Neuronal stem cell (in vitro differentiated cells): ENCODE measurements around the gene HOXA13.

Source experiments
- DNase-seq: peaks from one replicate; pipeline ENCODE4 v3.0.0-alpha.2; 2013; ENCODE audit warnings: low spot score
- H2AFZ ChIP-seq: one replicate; pipeline ENCODE4 v1.6.1; 2013; ENCODE audit warnings: mild to moderate bottlenecking, low read length, inconsistent platforms
- H2AK5ac ChIP-seq: 2 replicates; pipeline ENCODE4 v1.6.1; 2013; ENCODE audit warnings: low read depth, mild to moderate bottlenecking, inconsistent platforms, low read length, moderate library complexity, mixed read lengths
- H2BK120ac ChIP-seq: 2 replicates; pipeline ENCODE4 v1.6.1; 2013; ENCODE audit warnings: low read depth, mild to moderate bottlenecking, inconsistent platforms, low read length, moderate library complexity, mixed read lengths
- H2BK12ac ChIP-seq: one replicate; pipeline ENCODE4 v1.6.1; 2013; ENCODE audit warnings: low read length, inconsistent platforms
- H2BK15ac ChIP-seq: 2 replicates; pipeline ENCODE4 v1.6.1; 2013; ENCODE audit warnings: mild to moderate bottlenecking, low read length, inconsistent platforms, mixed read lengths
- H2BK5ac ChIP-seq: one replicate; pipeline ENCODE4 v1.6.1; 2013; ENCODE audit warnings: inconsistent platforms, mild to moderate bottlenecking, low read length, moderate library complexity
- H3K14ac ChIP-seq: one replicate; pipeline ENCODE4 v1.6.1; 2013; ENCODE audit warnings: low read length, inconsistent platforms
- H3K18ac ChIP-seq: 2 replicates; pipeline ENCODE4 v1.6.1; 2013; ENCODE audit warnings: low read length, inconsistent platforms
- H3K23ac ChIP-seq: 2 replicates; pipeline ENCODE4 v1.6.1; 2013; ENCODE audit warnings: low read depth, mild to moderate bottlenecking, mixed read lengths, low read length, inconsistent platforms; ENCODE audit not compliant: poor library complexity
- H3K27ac ChIP-seq: replicated peaks from 3 replicates; pipeline ENCODE4 v1.5.1; 2013; ENCODE audit warnings: low read length, inconsistent platforms
- H3K27me3 ChIP-seq, 3 experiments: 2 replicates each; pipeline ENCODE4 v1.6.1; 2013; ENCODE audit warnings: low read length in 3 of 3, mild to moderate bottlenecking in 2 of 3, inconsistent platforms in 1 of 3, low read depth in 1 of 3, mixed read lengths in 1 of 3, moderate library complexity in 1 of 3; ENCODE audit not compliant: control insufficient read depth in 3 of 3, insufficient read depth in 3 of 3
- H3K36me3 ChIP-seq, 2 donors: replicated peaks in 1 of 2; 2 replicates each; pipeline ENCODE4 v1.6.1; 2013; ENCODE audit warnings: low read length in 2 of 2; ENCODE audit not compliant: control insufficient read depth in 2 of 2, insufficient read depth in 2 of 2
- H3K4ac ChIP-seq: 2 replicates; pipeline ENCODE4 v1.6.1; 2013; ENCODE audit warnings: inconsistent platforms, mild to moderate bottlenecking, low read length, moderate library complexity
- H3K4me1 ChIP-seq, 2 donors: 1 replicate in 1 of 2; 2 replicates in 1 of 2; pipeline ENCODE4 v1.6.1; 2013; ENCODE audit warnings: low read length in 2 of 2, low read depth in 1 of 2; ENCODE audit not compliant: control insufficient read depth in 2 of 2, insufficient read depth in 1 of 2
- H3K4me2 ChIP-seq: one replicate; pipeline ENCODE4 v1.6.1; 2013; ENCODE audit warnings: mild to moderate bottlenecking, low read length, inconsistent platforms; ENCODE audit not compliant: insufficient read depth, poor library complexity, severe bottlenecking
- H3K4me3 ChIP-seq, 2 donors: 2 replicates each; pipeline ENCODE4 v1.5.1; 2013; ENCODE audit warnings: low read length in 2 of 2, mild to moderate bottlenecking in 2 of 2, inconsistent platforms in 1 of 2, moderate library complexity in 1 of 2
- H3K79me1 ChIP-seq: one replicate; pipeline ENCODE4 v1.6.1; 2013; ENCODE audit warnings: low read depth, mild to moderate bottlenecking, inconsistent platforms, low read length, moderate library complexity
- H3K9ac ChIP-seq: one replicate; pipeline ENCODE4 v1.6.1; 2013; ENCODE audit warnings: mild to moderate bottlenecking, low read depth, low read length, inconsistent platforms; ENCODE audit not compliant: poor library complexity
- H3K9me3 ChIP-seq, 2 donors: replicated peaks in 1 of 2; 2 replicates each; pipeline versions ENCODE3 to v1.6.1; 2013; ENCODE audit warnings: low read length in 2 of 2, mild to moderate bottlenecking in 2 of 2, inconsistent platforms in 1 of 2, low read depth in 1 of 2, mixed read lengths in 1 of 2, moderate library complexity in 1 of 2; ENCODE audit not compliant: control insufficient read depth in 2 of 2, insufficient read depth in 1 of 2
- H4K8ac ChIP-seq: one replicate; pipeline ENCODE4 v1.6.1; 2013; ENCODE audit warnings: low read depth, mild to moderate bottlenecking, inconsistent platforms, low read length, moderate library complexity
- H4K91ac ChIP-seq: one replicate; pipeline ENCODE4 v1.6.1; 2013; ENCODE audit warnings: low read length, low read depth, mild to moderate bottlenecking, inconsistent platforms; ENCODE audit not compliant: poor library complexity
- WGBS, 2 donors: extraction: QIAGEN DNeasy Blood & Tissue Kit; methylation state at CpG; one replicate each; pipeline ENCODE4 v1.1.7; 2013; ENCODE audit warnings: missing lambda C conversion rate in 2 of 2, mixed read lengths in 1 of 2; ENCODE audit not compliant: insufficient read length in 2 of 2, insufficient replicate concordance in 1 of 2; ENCODE audit errors: extremely low coverage in 2 of 2; 5-methylcytosine and 5-hydroxymethylcytosine counted together

HOXA13 gene

DNA sequence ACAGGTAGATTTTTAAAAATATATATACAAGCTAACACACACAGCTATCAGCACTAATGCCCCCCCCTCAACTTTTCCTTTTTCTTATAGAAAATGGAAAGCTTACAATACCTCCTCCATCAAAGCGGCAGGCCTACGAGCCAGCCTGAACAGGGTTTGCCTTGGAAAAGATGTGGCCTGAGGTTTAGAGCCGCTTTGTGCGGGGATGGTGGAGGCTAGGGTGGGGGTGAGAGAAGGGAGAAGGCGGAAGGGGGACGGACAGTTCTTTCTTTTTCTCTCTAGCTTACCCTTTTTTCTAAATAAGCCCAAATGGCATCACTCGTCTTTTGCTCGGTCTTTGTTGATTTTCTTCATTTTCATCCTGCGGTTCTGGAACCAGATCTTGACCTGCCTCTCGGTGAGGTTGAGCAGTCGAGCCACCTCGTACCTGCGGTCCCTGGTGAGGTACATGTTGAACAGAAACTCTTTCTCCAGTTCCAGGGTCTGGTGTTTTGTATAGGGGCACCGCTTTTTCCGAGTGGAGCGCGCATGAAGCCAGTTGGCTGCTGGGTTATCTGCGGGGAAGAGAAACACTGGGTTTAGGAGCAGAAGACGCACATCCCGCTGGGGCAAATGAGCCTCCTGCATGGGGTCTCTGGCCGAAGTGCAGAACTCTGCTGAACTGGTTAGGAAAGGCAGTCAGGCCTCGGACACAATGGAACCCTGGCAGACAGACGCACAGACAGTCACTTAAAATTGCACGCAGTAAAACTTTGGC lies 36.4 kb downstream of the HOXA13 start:
- Histone ChIP-seq H2BK5ac (no peak overlapping the region), H3K4me3 (no peak overlapping the region), H2BK120ac (no peak overlapping the region), H2AFZ (no peak overlapping the region), H4K91ac (no peak overlapping the region), H3K9me3 (peaks cover 15 to 32% of the 10 kb centered on the region in 2 donors), H3K4me2 (no peak overlapping the region), H3K23ac (peak overlapping the region; percentile 75), H3K36me3 (no peaks in the 10 kb centered on the region), H3K27ac (no peak overlapping the region), H3K18ac (no peak overlapping the region), H2AK5ac (no peak overlapping the region), H4K8ac (no peak overlapping the region), H3K79me1 (peaks cover 2% of the 10 kb centered on the region), H2BK15ac (no peak overlapping the region), H3K4ac (no peak overlapping the region), H3K27me3 (peaks cover 73 to 97% (median 95%) of the 10 kb centered on the region in 3 experiments), H3K9ac (no peak overlapping the region), H3K14ac (no peak overlapping the region), H3K4me1 (no peaks in the 10 kb centered on the region), H2BK12ac (no peak overlapping the region)
- no CpG with 5 or more reads among the region's 24 CpGs for WGBS, 2 donors
- DNase-seq = no peak

DNA sequence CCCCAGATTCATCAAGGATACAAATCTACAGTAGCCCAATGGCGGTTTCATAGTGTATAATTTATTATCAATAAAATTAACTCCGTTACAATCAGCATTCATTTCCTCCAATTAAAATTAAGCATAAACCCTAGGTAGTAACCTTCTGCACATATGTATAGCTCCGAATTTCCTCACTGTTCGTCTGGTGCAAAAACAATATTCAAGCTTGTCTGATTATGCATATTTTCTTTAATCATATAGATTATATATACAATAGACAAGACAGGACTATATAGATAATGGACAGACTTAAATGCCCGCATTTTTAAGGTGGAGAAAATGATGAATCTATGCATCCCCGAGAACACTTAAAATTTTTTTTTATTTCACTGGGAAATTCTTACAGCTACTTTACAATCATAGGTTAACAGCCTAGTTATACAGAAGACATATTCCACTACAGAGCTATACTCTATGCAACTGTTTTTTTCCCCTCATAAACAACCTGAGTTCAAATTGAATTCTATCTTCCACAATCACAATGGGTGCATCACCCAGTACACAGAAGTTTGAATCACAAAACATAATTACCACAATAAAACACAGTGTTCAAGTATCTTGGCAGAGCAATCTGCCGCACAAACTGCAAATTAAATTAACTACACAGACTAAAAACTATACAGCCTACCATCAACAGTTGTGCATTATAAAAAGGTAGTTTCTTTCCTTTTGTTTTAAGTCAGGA lies 37.2 kb downstream of the HOXA13 start:
- H2AK5ac ChIP-seq = no peak overlapping the region
- H3K4me1 ChIP-seq = no peaks in the 10 kb centered on the region
- no peak overlapping the region for H3K4me3 ChIP-seq
- peaks cover 16 to 33% of the 10 kb centered on the region in 2 donors for H3K9me3 ChIP-seq
- H3K27ac ChIP-seq = no peak overlapping the region
- H2BK120ac ChIP-seq = no peak overlapping the region
- no peak for DNase-seq
- no peak overlapping the region for H4K91ac ChIP-seq
- no peaks in the 10 kb centered on the region for H3K36me3 ChIP-seq
- H2AFZ ChIP-seq = no peak overlapping the region
- no peak overlapping the region for H2BK5ac ChIP-seq
- peaks cover 2% of the 10 kb centered on the region for H3K79me1 ChIP-seq
- H2BK15ac ChIP-seq = no peak overlapping the region
- H3K14ac ChIP-seq = no peak overlapping the region
- H3K23ac ChIP-seq = no peak overlapping the region
- H2BK12ac ChIP-seq = no peak overlapping the region
- no peak overlapping the region for H3K4ac ChIP-seq
- no peak overlapping the region for H3K9ac ChIP-seq
- WGBS, 2 donors = no CpG with 5 or more reads among the region's 7 CpGs
- peaks cover 72 to 97% (median 95%) of the 10 kb centered on the region in 3 experiments for H3K27me3 ChIP-seq
- H4K8ac ChIP-seq = no peak overlapping the region
- no peak overlapping the region for H3K4me2 ChIP-seq
- H3K18ac ChIP-seq = no peak overlapping the region

DNA sequence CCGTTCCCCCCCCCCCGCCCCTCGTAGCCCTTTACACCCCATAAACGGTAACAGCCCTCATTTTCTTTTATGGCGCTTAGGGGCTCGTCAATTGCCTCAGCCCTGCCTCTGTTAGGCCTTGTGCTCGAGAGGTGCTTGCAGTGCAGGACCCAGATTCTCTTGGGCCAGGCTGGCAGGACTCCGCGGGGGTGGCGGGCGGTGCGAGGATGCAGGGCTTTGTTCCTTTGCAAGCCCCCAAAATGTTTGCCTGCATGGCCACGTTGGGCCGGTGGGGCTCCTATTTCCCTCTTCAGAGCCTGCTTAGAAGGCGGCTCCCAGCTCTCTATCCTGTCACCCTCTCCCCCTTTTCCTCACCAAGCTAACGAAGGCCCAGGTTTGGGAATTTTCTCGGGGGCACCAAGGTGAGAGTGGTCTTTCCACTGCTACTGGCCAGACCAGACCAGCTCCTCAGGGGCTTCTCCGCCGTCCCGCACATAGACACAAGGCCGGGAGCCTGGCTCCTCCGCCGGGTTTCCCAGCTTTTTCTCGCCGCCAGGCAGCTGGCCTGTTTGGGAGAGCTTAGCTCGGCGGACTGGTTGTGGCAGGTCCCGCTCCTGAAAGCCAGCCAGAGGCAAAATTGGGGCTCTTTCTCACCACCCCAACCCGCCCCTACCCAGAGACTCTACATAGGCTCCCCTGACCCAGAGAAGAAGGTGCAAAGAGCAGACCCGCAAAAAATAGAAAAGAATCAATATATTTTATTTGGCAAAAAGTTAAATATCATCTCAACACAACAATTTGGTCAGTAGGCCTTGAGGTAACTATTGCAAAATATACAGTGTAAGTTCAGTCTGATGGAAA lies 38.0 kb downstream of the HOXA13 start:
- no peak overlapping the region for H2BK15ac ChIP-seq
- peaks cover 2% of the 10 kb centered on the region for H3K79me1 ChIP-seq
- WGBS, 2 donors = no CpG with 5 or more reads among the region's 30 CpGs
- no peak overlapping the region for H3K18ac ChIP-seq
- no peak for DNase-seq
- no peak overlapping the region for H2BK120ac ChIP-seq
- peaks cover 23 to 40% of the 10 kb centered on the region in 2 donors for H3K9me3 ChIP-seq
- H3K9ac ChIP-seq = no peak overlapping the region
- H2AFZ ChIP-seq = peak overlapping the region; percentile 69
- H2AK5ac ChIP-seq = no peak overlapping the region
- H4K91ac ChIP-seq = no peak overlapping the region
- no peaks in the 10 kb centered on the region for H3K36me3 ChIP-seq
- H3K23ac ChIP-seq = peak overlapping the region; percentile 91
- H3K27ac ChIP-seq = no peak overlapping the region
- no peak overlapping the region for H4K8ac ChIP-seq
- no peak overlapping the region for H3K4ac ChIP-seq
- no peak overlapping the region for H3K4me2 ChIP-seq
- peaks cover 75 to 97% (median 95%) of the 10 kb centered on the region in 3 experiments for H3K27me3 ChIP-seq
- peak overlapping the region; percentile 82 for H2BK5ac ChIP-seq
- H3K4me3 ChIP-seq = no peak overlapping the region
- no peaks in the 10 kb centered on the region for H3K4me1 ChIP-seq
- H3K14ac ChIP-seq = no peak overlapping the region
- no peak overlapping the region for H2BK12ac ChIP-seq
